Vagina (tissue), 2 donors: ENCODE data around the gene CUTC.

Experiments
- CTCF ChIP-seq, 3 experiments: fragments of 450-650 bp in 2 of 3; fragments of 200-600 bp in 1 of 3; sonication (generic) in 1 of 3; IDR thresholded peaks; one replicate each; pipeline ENCODE4 v1.5.1; 2017 to 2019; ENCODE audit warnings: antibody characterized with exemption in 3 of 3, mild to moderate bottlenecking in 2 of 3, moderate library complexity in 2 of 3
- POLR2A ChIP-seq, 2 donors: fragments of 450-650 bp; IDR thresholded peaks; one replicate each; pipeline ENCODE4 v1.6.1; 2017; ENCODE audit warnings: antibody characterized with exemption in 2 of 2, mild to moderate bottlenecking in 2 of 2, moderate library complexity in 2 of 2
- POLR2AphosphoS5 ChIP-seq, 2 donors: sonication (generic); formaldehyde crosslinking; IDR thresholded peaks; one replicate each; pipeline ENCODE4 v1.9.0; 2017; ENCODE audit warnings: antibody characterized with exemption in 2 of 2, mild to moderate bottlenecking in 2 of 2, low read depth in 1 of 2; ENCODE audit not compliant: insufficient read depth in 1 of 2

GRCh38 chr10:99791831-99792230, 59.8 kb downstream of the CUTC start:
- no peak for TF ChIP-seq POLR2A (IDR thresholded peaks at IDR 0.05)
- no peak for TF ChIP-seq CTCF (IDR thresholded peaks at IDR 0.05)
- no peak for TF ChIP-seq POLR2AphosphoS5 (IDR thresholded peaks at IDR 0.05; ENCODE audit: insufficient read depth in 1 of 2, low read depth in 1 of 2)
